B cell (primary cell): ENCODE measurements around the gene RAP1GAP. TPM values are rescaled to one million over a fixed set of nuclear protein-coding genes. Genes with fewer than 3 reads are reported as not detected.

Experiments
- ATAC-seq: fragments of 200-7000 bp; cut with Tn5 transposase; one replicate; pipeline ENCODE4 v1.10.0; 2021; ENCODE audit warnings: low read depth, mild to moderate bottlenecking, moderate number of reproducible peaks, moderate library complexity
- CTCF ChIA-PET: fragments of 350-600 bp; sonication (Branson Sonifier 250); formaldehyde crosslinking; loops from one replicate; lab custom pipeline; 2021; ENCODE audit warnings: antibody characterized with exemption, inconsistent platforms; lab: Charles Lee
- POLR2A ChIA-PET: fragments of 350-600 bp; sonication (Branson Sonifier 250); formaldehyde crosslinking; loops from one replicate; lab custom pipeline; 2021; ENCODE audit warnings: antibody characterized with exemption; lab: Charles Lee
- DNase-seq: peaks from one replicate; pipeline ENCODE4 v3.0.0; 2013
- H2AFZ ChIP-seq: 2 replicates; pipeline ENCODE4 v1.6.1; 2012; ENCODE audit warnings: mild to moderate bottlenecking, low read depth, low read length; ENCODE audit not compliant: insufficient read depth, poor library complexity, severe bottlenecking
- H3K27ac ChIP-seq, 2 donors: 1 replicate in 1 of 2; 2 replicates in 1 of 2; pipeline ENCODE4 v1.5.1; 2012 to 2013; ENCODE audit warnings: low read length in 2 of 2, mild to moderate bottlenecking in 2 of 2, moderate library complexity in 1 of 2
- H3K27me3 ChIP-seq, 4 experiments: fragments of 200-600 bp in 1 of 4; sonication (generic) in 1 of 4; replicated peaks in 1 of 4; 1 replicate in 2 of 4; 2 replicates in 2 of 4; pipeline versions ENCODE4 v1.6.1 to v1.7.0; 2013 to 2016; ENCODE audit warnings: low read length in 3 of 4, mild to moderate bottlenecking in 2 of 4, mixed read lengths in 1 of 4, moderate library complexity in 1 of 4; ENCODE audit not compliant: insufficient read depth in 4 of 4, control insufficient read depth in 3 of 4; ENCODE audit errors: control extremely low read depth in 1 of 4
- H3K36me3 ChIP-seq, 2 experiments: replicated peaks in 1 of 2; 1 replicate in 1 of 2; 2 replicates in 1 of 2; pipeline versions ENCODE4 v1.6.1 to v1.7.1; 2013; ENCODE audit warnings: low read length in 1 of 2; ENCODE audit not compliant: insufficient read depth in 2 of 2, control insufficient read depth in 1 of 2; ENCODE audit errors: control extremely low read depth in 1 of 2, extremely low read depth in 1 of 2
- H3K4me1 ChIP-seq, 2 donors: fragments of 200-600 bp in 1 of 2; sonication (generic) in 1 of 2; 1 replicate in 1 of 2; 2 replicates in 1 of 2; pipeline versions ENCODE4 v1.5.1 to v1.6.1; 2013 to 2017; ENCODE audit warnings: low read length in 2 of 2; ENCODE audit not compliant: control insufficient read depth in 2 of 2, insufficient read depth in 2 of 2
- H3K4me2 ChIP-seq: replicated peaks from 2 replicates; pipeline ENCODE3; 2012; ENCODE audit warnings: mild to moderate bottlenecking, low read depth, low read length; ENCODE audit not compliant: poor library complexity, severe bottlenecking
- H3K4me3 ChIP-seq, 5 experiments: fragments of 200-600 bp in 1 of 5; sonication (generic) in 1 of 5; 1 replicate in 3 of 5; 2 replicates in 2 of 5; pipeline versions ENCODE4 v1.5.1 to v1.7.0; 2011 to 2016; ENCODE audit warnings: low read length in 4 of 5, mild to moderate bottlenecking in 4 of 5, low read depth in 2 of 5, control low read depth in 1 of 5, moderate library complexity in 1 of 5; ENCODE audit not compliant: insufficient read depth in 1 of 5; ENCODE audit errors: control extremely low read depth in 1 of 5, extremely low read depth in 1 of 5
- H3K79me2 ChIP-seq: fragments of 200-600 bp; sonication (generic); one replicate; pipeline ENCODE4 v1.6.0; 2016; ENCODE audit warnings: low read length; ENCODE audit not compliant: control insufficient read depth, insufficient read depth
- H3K9ac ChIP-seq: fragments of 200-600 bp; sonication (generic); 2 replicates; pipeline ENCODE4 v1.6.1; 2017; ENCODE audit warnings: mild to moderate bottlenecking, low read length, moderate library complexity
- H3K9me3 ChIP-seq, 3 donors: one replicate each; pipeline versions ENCODE4 v1.6.1 to v1.7.1; 2013; ENCODE audit warnings: low read length in 2 of 3; ENCODE audit not compliant: control insufficient read depth in 2 of 3, insufficient read depth in 1 of 3; ENCODE audit errors: control extremely low read depth in 1 of 3
- H4K20me1 ChIP-seq: 2 replicates; pipeline ENCODE4 v1.6.0; 2012; ENCODE audit warnings: mild to moderate bottlenecking, low read length; ENCODE audit not compliant: insufficient read depth, control insufficient read depth, poor library complexity, severe bottlenecking
- H3K27ac Mint-ChIP-seq: one replicate; pipeline ENCODE4 v1.8.0; 2021; ENCODE audit warnings: mixed read lengths
- H3K27me3 Mint-ChIP-seq: one replicate; pipeline ENCODE4 v1.8.0; 2021; ENCODE audit warnings: mixed read lengths
- H3K4me1 Mint-ChIP-seq: one replicate; pipeline ENCODE4 v1.8.0; 2021; ENCODE audit warnings: mixed read lengths
- H3K4me3 Mint-ChIP-seq: one replicate; pipeline ENCODE4 v1.8.0; 2021; ENCODE audit warnings: mixed read lengths
- H3K9me3 Mint-ChIP-seq: one replicate; pipeline ENCODE4 v1.8.0; 2022; ENCODE audit warnings: mixed read lengths; ENCODE audit not compliant: insufficient read depth
- EZH2 ChIP-seq: IDR thresholded peaks from 2 replicates; pipeline ENCODE4 v1.6.1; 2012; ENCODE audit warnings: borderline replicate concordance, low read depth, mild to moderate bottlenecking, moderate library complexity, low read length; ENCODE audit not compliant: insufficient read depth, poor library complexity, severe bottlenecking
- WGBS: methylation state at CpG from one replicate; pipeline ENCODE4 v1.1.5; 2013; ENCODE audit warnings: missing lambda C conversion rate; ENCODE audit not compliant: insufficient coverage; 5-methylcytosine and 5-hydroxymethylcytosine counted together
- intact Hi-C: fragments of 100-400 bp; cut with micrococcal nuclease; formaldehyde crosslinking; loops from one replicate; pipeline ENCODE4 v1.10.0; 2022
- polyA plus RNA-seq: library from polyadenylated mRNA; depleted of rRNA; stranded (reverse); fragments of >200 nt; gene quantifications from 2 replicates; pipeline ENCODE4 v1.2.3, GENCODE V29; 2012
- total RNA-seq, 2 donors: library from RNA; stranded (reverse); fragments of 120-200 nt in 1 of 2; gene quantifications; 1 replicate in 1 of 2; 2 replicates in 1 of 2; pipeline versions ENCODE4 v1.2.3 to v1.2.4, GENCODE V29; 2013 to 2022
- TF ChIP-seq, protein P1 (sequence below): fragments of 200-600 bp; IDR thresholded peaks from one replicate; pipeline ENCODE4 v1.8.0; 2022; ENCODE audit warnings: antibody characterized with exemption, mild to moderate bottlenecking

The RAP1GAP gene
- total and polyA plus RNA-seq, 2 donors (not counting 1 experiment from before 2014, with no cell fraction given) = 0.07 to 0.09 TPM

DNA sequence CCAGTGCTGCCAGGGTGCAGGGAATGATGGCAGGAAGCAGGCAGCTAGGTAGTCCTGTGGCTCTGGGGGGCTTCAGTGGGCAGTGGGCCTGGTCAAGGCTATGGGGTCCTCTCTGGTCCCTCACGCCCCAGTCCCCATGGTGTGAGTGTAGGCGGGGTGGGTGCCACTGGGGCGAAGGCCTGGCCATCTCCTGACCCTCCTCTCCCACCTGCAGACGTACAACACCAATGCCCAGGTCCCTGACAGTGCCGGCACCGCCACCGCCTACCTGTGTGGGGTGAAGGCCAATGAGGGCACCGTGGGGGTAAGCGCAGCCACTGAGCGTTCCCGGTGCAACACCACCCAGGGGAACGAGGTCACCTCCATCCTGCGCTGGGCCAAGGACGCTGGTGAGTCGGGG is 106.3 kb downstream of the RAP1GAP start:
- no peak for ATAC-seq
- no peak overlapping the region for H3K4me3 ChIP-seq
- CTCF ChIA-PET = no interaction called here

GRCh38 chr1:21560916-21561638 is 108.1 kb downstream of the RAP1GAP start:
- H3K4me3 ChIP-seq = no peak overlapping the region
- intact Hi-C loops = no loop called here
- no peaks in the 10 kb centered on the region for H3K27me3 ChIP-seq
- H3K4me3 Mint-ChIP-seq = no peak overlapping the region
- TF ChIP-seq, protein P1, sequence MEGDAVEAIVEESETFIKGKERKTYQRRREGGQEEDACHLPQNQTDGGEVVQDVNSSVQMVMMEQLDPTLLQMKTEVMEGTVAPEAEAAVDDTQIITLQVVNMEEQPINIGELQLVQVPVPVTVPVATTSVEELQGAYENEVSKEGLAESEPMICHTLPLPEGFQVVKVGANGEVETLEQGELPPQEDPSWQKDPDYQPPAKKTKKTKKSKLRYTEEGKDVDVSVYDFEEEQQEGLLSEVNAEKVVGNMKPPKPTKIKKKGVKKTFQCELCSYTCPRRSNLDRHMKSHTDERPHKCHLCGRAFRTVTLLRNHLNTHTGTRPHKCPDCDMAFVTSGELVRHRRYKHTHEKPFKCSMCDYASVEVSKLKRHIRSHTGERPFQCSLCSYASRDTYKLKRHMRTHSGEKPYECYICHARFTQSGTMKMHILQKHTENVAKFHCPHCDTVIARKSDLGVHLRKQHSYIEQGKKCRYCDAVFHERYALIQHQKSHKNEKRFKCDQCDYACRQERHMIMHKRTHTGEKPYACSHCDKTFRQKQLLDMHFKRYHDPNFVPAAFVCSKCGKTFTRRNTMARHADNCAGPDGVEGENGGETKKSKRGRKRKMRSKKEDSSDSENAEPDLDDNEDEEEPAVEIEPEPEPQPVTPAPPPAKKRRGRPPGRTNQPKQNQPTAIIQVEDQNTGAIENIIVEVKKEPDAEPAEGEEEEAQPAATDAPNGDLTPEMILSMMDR = no peak
- TF ChIP-seq EZH2 = no peak
- H4K20me1 ChIP-seq = no peaks in the 10 kb centered on the region
- DNase-seq = no peak
- no peak overlapping the region for H3K27ac Mint-ChIP-seq
- no peaks in the 10 kb centered on the region for H3K9me3 ChIP-seq
- H3K9ac ChIP-seq = no peak overlapping the region
- ChIA-PET POLR2A (no interaction called here), CTCF (no interaction called here)
- no peaks in the 10 kb centered on the region for H3K36me3 ChIP-seq
- no peak overlapping the region for H3K4me2 ChIP-seq
- H3K79me2 ChIP-seq = no peaks in the 10 kb centered on the region
- no peaks in the 10 kb centered on the region for H3K9me3 Mint-ChIP-seq
- no peak overlapping the region for H3K27ac ChIP-seq
- 88% methylated on average over 12 of the region's 12 CpGs for WGBS
- H3K4me1 ChIP-seq = no peaks in the 10 kb centered on the region
- H3K27me3 Mint-ChIP-seq = peaks cover 1% of the 10 kb centered on the region
- H3K4me1 Mint-ChIP-seq = no peaks in the 10 kb centered on the region
- ATAC-seq = no peak
- H2AFZ ChIP-seq = no peak overlapping the region

More for the DNA sequence above, 106.3 kb downstream of the RAP1GAP start:
- Histone ChIP-seq H3K27ac (no peak overlapping the region), H3K9me3 (no peaks in the 10 kb centered on the region), H3K4me1 (no peaks in the 10 kb centered on the region), H3K79me2 (no peaks in the 10 kb centered on the region), H2AFZ (no peak overlapping the region), H3K27me3 (no peaks in the 10 kb centered on the region), H3K36me3 (no peaks in the 10 kb centered on the region), H3K4me2 (no peak overlapping the region), H4K20me1 (no peaks in the 10 kb centered on the region), H3K9ac (no peak overlapping the region)
- H3K4me3 Mint-ChIP-seq = no peak overlapping the region
- no peaks in the 10 kb centered on the region for H3K9me3 Mint-ChIP-seq
- intact Hi-C loops = no loop called here
- POLR2A ChIA-PET = no interaction called here
- H3K4me1 Mint-ChIP-seq = no peaks in the 10 kb centered on the region
- no peaks in the 10 kb centered on the region for H3K27me3 Mint-ChIP-seq
- WGBS = 98% methylated on average over 9 of the region's 15 CpGs
- TF ChIP-seq EZH2 = no peak
- TF ChIP-seq, protein P1 = no peak
- no peak overlapping the region for H3K27ac Mint-ChIP-seq
- DNase-seq = no peak
